HPDE6-E6E7 (cell line): ENCODE measurements around the gene SLC2A10.

Experiments
- DNase-seq: peaks from one replicate; pipeline ENCODE4 v3.0.0; 2011; ENCODE audit warnings: missing footprints; ENCODE audit errors: extremely low spot score

Gene SLC2A10

DNA sequence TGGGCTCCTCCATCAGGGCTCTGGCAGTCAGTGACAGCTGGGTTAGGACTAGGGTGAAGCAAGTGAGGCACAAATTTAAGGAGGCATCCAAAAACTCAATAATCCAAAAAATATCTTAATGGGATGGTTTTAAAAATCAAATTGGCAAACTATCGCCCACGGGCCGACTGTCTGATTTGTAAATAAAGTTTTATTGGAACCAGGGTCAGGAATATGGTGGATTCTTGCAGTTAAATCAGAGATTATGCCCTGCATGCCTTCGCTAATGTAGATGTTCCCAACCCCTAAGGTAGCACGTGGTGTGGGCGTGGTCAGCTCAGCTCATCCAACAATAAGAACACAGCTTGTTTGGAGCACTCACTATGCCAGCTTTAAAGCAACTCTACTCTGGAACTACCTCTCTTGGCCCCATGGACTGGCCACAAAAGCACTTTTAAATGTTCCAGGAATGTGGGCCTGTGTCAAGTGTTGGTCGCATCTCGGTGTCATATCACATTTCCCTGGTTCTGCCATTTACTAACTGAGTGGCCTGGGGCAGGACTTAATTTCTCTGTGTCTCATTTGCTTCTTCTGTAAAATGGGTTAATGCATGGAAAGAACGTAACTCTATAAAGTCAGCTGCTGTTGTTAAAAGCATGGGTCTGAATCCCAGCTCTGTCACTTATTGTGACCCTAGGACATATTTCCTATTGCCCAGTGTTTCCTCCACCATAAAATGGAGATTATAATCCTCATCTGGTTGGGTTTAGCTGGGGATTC lies 27.2 kb upstream of the SLC2A10 start:
- DNase-seq = no peak

DNA sequence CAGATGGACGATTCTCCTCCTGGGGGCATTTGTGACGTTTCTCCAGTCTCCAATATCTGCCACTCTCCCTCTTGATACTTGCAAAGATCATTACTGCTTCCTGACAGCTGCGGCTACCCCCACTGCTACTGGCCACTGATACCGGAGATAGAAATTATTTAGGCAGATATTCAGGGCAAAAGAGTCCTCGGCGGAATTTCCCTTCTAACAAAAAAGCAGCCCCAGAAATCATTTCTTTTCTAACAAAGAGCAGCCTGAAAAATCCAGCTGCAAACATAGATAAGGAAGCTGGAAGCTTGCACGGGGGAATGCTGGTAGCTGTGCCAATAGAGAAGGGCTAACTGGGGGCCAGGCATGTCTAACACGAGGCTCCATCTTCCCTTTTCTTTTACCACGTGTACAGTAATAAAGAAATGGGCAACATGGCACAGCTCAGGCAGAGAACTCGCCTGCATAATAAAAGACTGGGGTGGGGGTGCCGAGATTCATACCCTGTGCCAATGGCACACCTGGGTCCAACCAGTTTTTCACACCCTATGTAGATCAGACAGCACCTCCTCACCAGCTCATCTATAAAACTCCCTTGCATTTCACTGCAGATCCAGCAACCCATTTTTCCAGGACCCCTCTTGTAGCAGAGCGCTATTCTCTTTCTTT lies 26.3 kb upstream of the SLC2A10 start:
- DNase-seq = no peak

DNA sequence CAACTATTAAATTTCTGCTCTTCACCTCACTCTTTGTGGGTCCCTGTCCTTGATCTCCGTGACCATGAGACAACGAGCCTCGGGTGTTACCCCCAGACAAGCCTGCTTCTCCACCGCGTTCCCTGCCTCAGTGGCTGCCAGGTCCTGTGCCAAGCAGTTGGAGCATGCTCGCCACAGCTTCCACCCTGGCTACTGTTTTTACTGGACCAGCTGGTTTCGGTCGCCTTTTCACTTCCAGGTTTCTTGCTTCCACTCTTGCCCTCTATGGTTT lies 25.8 kb upstream of the SLC2A10 start:
- no peak for DNase-seq

DNA sequence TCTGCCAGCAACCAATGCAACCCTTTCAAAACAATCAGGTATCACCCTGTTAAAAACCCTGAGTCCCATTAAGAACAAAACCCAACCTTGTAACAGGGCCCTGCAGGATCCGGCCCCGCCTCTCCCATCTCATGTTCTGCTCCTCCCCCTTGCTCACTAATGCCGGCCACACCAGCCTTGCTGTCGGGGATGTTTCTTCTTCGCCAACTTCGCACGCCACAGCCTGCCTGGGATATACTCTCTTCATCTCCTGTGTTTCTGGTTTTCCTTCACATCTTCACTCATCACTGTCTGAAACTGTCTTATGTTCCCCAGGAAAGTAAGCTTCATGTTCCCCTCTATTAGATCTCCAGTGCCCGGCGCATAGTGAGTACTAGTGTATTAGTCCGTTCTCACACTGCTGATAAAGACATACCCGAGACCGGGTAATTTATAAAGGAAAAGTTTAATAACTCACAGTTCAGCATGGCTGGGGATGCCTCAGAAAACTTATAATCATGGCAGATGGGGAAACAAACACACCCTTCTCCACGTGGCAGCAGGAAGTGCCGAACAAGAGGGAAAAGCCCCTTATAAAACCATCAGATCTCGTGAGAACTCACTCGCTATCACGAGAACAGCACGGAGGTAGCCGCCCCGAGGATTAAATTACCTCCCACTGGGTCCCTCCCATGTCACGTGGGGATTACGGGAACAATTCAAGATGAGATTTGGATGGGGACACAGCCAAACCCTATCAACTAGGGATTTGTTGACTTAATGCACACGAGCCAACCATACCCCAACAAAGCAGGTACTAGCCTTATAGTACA lies 25.3 kb upstream of the SLC2A10 start:
- DNase-seq = peak; percentile 82

DNA sequence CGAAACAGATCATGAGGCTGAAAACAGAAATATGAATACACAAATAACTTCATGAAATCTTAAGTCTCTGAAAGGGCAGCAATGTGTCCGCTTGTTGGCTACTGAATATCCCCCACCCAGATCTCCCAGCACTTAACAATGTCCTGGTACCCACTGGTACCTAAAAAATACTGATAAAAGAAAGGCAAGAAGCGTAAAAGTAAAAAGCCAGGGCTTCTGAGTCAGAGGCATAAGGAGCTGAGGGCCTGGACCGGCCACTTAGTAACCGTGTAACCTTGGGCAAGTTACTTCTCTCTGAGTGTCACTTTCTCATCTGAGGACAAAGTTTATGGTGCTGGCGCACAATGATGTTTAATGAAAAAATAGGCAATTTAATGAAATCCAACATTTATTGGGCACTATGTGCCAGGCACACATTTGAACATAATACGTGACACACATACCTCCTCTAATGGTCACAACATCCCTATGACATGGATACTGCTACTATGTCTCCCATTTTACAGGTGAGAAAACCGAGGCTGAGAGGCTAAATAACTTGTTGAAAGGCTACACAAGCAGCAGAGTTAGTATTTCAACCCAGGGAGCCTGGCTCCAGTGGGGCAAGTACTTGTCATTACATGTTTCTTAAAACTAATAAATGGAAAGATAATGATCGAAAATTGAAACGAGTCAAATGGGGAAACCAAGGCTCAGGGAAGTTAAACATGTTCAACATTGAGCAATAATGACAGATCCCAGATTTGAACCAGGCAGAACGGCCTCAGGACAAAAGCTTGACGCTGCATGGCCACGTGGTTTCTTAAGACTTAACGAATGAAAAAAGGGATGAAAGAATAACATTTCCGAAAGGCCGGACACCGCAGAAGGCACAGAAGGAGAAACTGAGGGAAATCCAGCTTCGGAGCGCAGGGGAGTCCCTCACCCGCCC lies 21.0 kb upstream of the SLC2A10 start:
- DNase-seq = no peak

- peak; percentile 100 for DNase-seq
Observed at GRCh38 chr20:46689082-46689753, 20.2 kb upstream of the SLC2A10 start, which contains the start of gene TP53RK. Gene TP53RK, minus strand, starts transcription at chr20:46689444. Its CDS starts 30 bp downstream, at chr20:46689414.

DNA sequence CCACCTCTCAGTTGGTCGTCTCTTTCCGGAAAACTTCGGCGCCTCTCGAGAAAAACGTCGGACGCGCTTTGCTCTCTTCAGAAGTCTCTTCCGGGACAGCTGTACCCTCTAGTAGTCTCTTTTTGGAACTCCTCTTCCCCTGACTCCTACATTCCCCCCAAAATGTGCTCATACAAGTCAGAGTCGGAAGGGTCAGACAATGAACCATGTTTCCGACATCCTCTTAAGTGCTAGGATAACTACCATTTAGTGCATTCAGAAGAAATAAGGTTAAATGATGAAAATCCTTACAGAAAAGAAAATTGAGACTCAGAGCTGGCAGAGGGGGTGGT lies 19.7 kb upstream of the SLC2A10 start:
- no peak for DNase-seq

- no peak for DNase-seq
Observed at GRCh38 chr20:46690219-46691106, 19.0 kb upstream of the SLC2A10 start.

GRCh38 chr20:46691196-46691595 lies 18.3 kb upstream of the SLC2A10 start:
- DNase-seq = no peak

- no peak for DNase-seq
Observed at GRCh38 chr20:46694484-46694883, 15.0 kb upstream of the SLC2A10 start.

DNA sequence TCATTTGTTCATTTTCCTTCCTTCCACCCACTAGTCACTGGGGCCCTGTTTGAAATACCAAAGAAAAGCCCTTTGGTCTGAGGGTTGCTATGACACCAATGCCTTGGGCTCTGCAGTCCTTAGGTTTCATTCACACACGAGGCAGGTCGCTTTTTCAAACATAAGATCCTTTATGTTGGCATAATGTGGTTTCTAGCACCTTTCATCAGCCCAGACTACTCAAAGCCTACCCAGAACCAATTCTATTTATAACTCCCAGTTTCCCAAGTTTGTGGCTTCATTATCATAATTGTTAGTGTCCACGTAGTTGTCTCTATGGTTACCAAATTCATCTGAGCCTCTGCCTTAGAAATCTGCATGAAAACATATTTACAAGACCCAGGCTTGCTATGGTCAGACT lies 13.6 kb upstream of the SLC2A10 start:
- DNase-seq = no peak

DNA sequence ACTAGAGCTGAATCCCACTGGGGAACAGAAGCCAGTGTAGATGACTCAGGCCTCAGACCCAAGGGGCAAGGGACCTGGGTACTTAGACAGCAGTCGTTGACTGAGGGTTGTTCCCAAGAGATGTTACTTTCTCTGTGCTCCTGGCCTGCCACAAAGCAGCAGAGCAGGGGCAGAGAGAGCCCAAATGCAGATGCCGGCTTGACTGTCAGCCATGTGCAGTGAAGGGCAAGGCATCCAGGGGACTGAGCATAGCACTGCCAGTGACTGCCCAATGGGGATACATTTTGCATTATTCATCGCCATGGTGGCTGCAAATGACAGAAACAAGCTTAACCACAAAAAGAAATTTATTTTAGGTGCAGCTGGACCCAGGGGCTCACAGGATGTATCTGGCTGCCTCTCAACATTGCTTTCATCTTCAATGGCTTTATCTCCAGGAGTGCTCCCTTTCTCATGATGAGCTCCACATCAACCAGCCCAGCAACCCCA lies 12.6 kb upstream of the SLC2A10 start:
- DNase-seq = no peak

DNA sequence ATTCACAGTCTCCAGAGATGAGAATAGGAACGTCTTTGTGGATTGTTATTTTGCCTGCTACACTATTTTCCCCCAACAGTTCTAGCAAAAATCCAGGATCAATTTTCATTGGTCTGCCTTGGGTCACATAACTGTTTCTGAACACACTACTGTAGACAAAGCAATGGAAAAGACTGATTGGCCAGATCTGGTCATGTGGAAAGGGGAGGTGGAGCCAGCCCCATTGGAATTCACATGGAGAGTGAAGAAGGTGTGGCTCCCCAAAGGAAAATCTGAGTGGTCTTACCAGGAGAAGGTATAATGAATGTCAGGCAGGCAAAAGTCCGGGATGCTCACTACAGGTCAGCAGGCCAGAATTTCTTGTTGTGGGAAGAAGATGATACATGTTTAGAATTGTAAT lies 10.7 kb upstream of the SLC2A10 start:
- no peak for DNase-seq

- no peak for DNase-seq
Observed at GRCh38 chr20:46699651-46700359, 9.6 kb upstream of the SLC2A10 start.

GRCh38 chr20:46700481-46700880 lies 9.0 kb upstream of the SLC2A10 start:
- no peak for DNase-seq

GRCh38 chr20:46701057-46701456 lies 8.4 kb upstream of the SLC2A10 start:
- no peak for DNase-seq

GRCh38 chr20:46701556-46701955 lies 7.9 kb upstream of the SLC2A10 start:
- DNase-seq = no peak

GRCh38 chr20:46701986-46702385 lies 7.5 kb upstream of the SLC2A10 start:
- DNase-seq = no peak

GRCh38 chr20:46702447-46703203 lies 6.8 kb upstream of the SLC2A10 start:
- no peak for DNase-seq
